Measurements from ENCODE around the gene PNPLA2.

- TF ChIP-seq, protein P1, sequence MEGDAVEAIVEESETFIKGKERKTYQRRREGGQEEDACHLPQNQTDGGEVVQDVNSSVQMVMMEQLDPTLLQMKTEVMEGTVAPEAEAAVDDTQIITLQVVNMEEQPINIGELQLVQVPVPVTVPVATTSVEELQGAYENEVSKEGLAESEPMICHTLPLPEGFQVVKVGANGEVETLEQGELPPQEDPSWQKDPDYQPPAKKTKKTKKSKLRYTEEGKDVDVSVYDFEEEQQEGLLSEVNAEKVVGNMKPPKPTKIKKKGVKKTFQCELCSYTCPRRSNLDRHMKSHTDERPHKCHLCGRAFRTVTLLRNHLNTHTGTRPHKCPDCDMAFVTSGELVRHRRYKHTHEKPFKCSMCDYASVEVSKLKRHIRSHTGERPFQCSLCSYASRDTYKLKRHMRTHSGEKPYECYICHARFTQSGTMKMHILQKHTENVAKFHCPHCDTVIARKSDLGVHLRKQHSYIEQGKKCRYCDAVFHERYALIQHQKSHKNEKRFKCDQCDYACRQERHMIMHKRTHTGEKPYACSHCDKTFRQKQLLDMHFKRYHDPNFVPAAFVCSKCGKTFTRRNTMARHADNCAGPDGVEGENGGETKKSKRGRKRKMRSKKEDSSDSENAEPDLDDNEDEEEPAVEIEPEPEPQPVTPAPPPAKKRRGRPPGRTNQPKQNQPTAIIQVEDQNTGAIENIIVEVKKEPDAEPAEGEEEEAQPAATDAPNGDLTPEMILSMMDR (conservative IDR thresholded peaks at IDR 0.05; ENCODE audit: low read length): no peak
- no peak for TF ChIP-seq EZH2phosphoT487 (IDR thresholded peaks at IDR 0.05; ENCODE audit: borderline replicate concordance, low read depth, low read length)
These were observed 52.8 kb downstream of the PNPLA2 start for GRCh38 chr11:871472-871871.
